Activated naive CD4-positive, alpha-beta T cell treated with anti-CD3 and anti-CD28 coated beads, Interleukin-2, amount 50 U/mL, for 16 hours (primary cell): Measurements from ENCODE around the gene WBP2NL.
"Not testable (repeated sequence)": the region's sequence is repeated elsewhere in the genome, so short reads cannot be mapped to it uniquely, and the experiment has no call there.

Experiments used
- DNase-seq: peaks from one replicate; pipeline ENCODE4 v3.0.0-alpha.2; 2020

WBP2NL gene, protein sequence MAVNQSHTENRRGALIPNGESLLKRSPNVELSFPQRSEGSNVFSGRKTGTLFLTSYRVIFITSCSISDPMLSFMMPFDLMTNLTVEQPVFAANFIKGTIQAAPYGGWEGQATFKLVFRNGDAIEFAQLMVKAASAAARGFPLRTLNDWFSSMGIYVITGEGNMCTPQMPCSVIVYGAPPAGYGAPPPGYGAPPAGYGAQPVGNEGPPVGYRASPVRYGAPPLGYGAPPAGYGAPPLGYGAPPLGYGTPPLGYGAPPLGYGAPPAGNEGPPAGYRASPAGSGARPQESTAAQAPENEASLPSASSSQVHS

DNA sequence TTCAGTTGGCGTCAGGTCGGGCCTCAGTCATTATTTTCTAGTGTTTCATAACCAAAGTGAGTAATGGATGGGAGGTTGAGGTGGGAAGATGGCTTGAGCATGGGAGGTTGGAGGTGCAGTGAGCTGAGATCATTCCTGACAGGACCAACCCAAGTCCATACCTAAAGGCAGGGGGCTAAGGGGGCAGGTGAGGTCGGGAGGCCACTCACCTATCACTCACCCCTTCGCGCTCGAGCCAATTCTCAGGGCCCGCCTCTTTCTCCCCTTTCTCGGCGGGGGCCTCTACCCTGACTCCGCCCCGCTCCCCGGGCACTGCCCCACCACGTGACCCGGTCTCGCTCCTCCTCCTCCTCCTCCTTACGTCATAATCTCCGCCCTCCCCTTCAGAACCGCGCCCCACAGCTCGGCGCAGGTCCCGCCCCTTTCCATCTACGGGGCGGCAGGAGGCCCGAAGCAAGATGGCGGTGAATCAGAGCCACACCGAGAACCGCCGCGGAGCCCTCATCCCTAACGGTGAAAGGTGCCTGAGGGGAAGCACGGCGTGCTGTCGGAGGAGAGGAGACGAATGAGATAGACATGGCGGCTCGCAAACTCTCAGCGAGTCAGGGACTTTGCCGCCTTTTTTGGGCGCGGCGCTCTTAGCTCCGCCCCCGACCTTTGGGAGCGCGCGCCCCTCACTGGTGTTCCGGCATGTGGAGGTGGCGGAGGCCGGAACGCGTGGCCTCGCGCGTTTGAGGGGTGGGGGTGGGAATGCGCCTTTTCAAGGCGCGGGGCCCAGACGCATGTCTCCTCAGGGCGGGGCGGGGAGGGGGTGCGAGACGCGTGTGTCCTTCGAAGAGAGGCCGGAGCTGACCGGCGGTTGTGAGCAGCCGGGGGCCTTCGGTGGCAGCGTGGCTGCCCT is at the start of gene WBP2NL:
Gene WBP2NL (plus strand): TSS at position 428 of the 901 bp plus-strand sequence. CDS start 31 bp downstream, at position 459.
- peak; percentile 84 for DNase-seq

DNA sequence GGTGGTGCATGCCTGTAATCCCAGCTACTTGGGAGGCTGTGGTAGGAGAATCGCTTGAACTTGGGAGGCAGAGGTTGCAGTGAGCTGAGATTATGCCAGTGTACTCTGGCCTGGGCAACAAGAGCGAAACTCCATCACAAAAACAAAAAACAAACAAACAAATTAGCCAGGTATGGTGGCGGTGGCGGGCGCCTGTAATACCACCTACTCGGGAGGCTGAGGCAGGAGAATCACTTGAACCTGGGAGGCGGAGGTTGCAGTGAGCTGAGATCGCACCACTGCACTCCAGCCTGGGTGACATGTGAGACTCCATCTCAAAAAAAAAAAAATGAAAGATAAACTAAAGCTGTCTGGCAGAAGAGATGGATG is 49.7 kb upstream of the WBP2NL start:
- DNase-seq: not testable (repeated sequence)

DNA sequence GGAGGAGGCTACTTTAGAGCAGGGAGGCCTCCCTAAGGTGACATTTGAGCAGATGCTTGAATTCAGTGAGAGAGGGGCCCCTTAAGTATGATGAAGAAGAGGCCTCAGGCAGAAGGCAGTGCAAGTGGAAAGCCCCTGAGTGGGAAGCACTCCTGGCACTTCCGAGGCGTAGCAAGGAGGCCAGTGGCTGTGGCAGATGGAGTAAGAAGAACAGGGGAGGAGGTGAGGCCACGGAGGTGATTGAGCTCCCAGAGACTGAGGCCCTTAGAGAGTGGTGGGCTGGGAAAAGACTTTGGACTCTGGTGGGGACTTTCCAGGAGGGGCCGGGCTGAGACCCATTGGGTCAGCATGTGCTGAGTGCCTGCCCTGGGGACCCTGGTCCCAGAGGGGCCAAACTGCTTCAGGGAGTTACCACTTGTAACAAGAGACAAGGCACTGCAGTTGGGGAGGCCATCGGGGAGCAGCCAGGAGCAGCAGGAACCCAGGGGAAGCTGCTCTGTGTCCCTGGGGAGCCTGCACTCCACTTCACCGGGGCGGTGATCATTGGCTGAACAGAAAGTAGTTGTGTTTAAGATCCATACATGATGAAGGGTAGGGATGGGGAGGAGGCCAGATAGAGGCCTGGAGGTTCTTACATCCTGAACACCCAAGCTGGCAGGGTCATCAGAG is 49.2 kb upstream of the WBP2NL start:
- no peak for DNase-seq

DNA sequence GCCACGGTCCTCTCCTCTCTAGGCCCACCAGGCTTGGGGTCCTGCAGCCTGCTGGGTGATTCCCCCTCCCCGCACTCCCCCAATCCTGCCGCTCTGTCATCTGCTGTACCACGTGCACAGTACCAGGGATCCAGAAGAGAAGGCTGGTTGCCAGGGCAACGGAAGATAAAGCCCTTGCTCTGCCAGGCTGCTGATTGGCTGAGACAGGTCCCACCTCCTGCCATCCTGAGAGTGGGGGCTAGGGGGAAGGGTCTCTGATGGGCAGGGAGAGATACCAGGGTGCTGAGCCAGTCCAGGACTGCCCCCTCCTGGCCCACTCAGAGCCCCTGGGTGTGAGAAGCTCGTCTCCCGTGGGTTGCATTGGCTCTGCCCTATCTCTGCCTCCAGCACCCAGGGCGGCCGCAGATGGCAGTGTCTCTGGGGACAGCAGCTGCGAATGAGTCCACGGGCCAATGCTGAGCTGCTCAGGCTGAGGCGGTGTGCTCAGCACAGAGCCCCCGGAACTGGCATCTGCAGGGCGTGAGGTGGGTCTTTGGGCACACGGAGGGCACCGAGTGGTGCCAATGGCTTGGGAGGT is 46.6 kb upstream of the WBP2NL start, which contains the start of gene SMIM45:
Gene SMIM45 (plus strand): TSS at position 253 of the 577 bp plus-strand sequence.
- no peak for DNase-seq

DNA sequence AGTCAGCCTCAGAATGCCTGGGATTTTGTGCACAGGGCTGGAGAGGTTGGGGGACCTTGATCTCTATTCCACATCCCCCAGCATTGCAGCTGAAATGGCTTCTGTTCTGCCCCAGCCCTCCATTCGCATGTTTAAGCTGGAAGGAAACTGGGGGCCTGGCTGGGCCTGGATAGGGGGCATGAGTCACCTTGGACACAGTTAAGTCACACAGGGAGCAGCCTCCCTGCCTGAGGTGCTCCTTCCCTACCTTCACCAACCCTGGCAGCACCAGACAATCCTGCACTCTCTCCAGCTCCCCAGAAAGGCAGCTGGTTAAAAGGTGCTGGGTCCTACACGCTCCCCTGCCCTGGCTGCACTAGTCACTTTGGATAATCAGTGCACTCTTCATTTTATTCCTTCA is 45.9 kb upstream of the WBP2NL start:
- DNase-seq: no peak

DNA sequence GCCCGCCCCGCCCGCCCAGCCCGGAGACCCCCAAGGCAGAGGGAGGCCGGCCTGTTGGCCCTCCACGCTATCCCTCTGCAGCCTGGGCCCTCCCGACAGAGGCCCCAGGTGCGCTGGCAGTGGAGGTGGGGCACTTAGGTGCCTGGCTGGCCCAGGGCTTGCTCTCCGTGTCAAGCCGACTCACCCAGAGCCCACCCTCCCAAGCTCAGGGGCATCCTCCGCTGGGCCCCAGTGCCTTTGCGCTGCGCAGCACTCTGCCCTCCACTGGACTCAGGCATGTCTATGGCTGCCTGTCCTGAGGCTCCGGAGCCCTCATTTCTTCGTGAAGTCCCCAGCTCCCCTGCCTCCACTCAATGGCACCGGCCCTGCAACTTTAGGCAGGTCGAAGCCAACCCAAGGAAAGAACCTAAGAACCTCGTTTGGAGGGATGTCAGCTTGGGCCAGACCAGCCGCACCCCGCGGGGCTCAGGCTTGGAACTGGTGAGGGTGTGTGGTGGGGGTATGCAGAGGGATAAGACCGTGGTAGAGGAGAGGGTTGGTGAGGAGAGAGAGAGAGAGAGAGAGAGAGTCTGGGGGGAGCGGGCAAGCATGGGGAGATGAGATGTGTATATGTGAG is 40.5 kb upstream of the WBP2NL start:
- no peak for DNase-seq

DNA sequence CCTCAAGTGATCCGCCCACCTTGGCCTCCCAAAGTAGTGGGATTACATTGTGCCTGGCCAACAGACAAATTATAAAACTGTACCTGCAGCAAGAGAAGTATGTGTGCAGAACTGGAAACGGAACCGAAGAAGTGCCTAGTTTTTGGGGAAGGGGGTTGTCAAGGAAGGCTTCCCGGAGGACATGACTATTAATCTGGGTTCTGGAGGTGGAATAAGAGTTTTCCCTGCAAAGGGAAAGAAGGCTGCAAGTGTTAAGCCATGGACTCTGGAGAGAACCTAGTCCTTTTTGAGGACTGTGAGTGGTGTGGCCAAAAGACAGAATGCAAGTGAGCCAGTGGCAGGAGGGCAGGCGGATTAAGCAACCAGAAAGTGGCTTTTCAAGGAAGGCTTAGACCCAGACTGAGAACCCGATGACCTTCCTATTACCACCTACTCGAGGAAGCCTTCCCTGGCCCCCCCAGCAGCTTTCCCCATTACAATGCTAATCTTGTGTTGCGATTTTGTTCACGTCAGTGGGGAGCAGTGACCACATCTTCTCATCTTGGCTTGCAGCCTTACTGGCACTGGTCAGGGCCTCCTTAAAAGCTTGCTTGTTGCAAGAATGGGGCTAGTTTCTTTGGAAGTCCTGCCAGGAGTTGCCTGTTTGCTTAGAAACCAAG is 35.0 kb upstream of the WBP2NL start:
- no peak for DNase-seq

DNA sequence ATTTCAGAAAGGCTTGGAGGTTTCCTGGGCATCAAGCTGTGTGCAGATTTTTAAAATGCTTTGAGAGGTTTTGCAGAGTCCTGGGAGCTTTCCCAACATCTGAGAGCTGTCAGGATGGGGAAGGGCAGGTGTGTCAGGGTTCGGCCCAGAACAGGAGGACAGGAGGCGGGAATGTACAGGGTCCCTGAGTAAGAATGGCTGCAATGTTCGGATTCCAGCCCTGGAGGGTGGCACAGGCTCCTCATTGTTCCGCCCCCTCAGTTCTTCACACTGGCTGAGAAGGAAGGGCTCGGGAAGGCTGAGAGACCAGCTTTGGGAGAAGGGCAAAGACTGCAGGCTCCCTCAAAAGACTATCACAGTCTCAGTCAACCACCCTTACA is 34.5 kb upstream of the WBP2NL start:
- DNase-seq: no peak

DNA sequence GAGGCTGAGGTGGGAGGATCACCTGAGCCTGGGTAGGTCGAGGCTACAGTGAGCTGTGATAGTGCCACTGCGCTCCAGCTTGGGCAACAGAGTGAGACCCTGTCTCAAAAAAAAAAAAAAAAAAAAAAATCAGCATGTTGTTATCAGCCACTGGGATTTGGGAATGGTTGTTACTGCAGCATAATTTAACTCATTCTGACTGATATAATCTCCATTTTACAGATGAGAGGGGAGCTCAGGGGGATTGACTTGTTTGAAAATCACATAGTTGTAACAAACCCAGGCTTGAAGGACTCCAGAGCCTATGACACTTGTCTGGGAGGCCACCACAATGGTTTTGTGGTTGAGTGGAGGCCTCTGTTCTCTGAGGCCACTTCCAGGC is 32.4 kb upstream of the WBP2NL start:
- no peak for DNase-seq

DNA sequence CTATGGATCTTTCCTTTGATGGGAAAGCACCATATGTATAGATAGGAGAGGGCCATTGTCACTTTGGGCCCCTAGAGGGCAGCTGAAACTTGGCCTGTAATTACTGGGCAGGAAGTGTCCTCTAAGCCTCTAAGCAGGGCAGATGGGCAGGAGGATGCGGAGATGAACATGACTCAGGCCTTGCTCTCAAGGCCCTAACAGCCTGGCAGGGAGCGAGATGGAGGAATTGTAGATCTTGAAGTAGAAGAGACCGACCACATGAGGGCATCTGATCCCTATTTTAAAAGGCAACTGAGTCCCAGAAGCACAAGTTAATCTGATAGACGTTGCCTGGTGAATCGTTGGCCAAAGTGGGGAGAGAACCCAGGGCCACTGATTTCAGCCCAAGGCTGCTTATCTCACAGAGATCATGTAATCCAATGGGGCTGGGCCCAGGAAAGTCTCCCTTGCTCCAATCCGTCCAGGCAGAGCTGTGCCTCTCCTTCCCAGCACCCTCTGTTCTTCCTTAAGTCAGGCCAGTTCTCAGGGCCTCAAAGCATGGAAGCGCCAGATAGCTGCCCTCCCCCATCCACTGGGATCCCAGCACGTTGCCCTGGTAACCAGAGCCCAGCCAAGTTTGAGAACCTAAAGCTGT is 31.9 kb upstream of the WBP2NL start:
- DNase-seq: peak; percentile 35

DNA sequence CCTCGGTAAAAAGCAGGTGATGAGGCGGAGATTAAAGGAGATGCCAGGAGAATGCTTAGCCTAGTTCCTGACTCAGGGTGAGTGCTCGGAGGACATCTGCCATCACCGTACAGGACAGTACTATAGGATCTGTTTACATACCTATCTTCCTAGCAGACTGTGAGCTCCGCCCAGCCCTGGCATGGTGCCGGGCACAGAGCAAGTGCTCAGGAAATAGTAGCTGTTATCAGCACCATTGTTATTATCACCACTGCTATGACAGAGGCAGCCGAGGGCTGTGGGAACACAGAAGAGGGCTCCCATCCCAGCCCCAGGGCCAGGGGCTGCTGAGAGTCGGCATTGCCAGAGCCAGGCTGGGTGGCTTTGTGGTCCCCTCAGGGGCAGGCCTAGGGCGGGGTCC is 30.0 kb upstream of the WBP2NL start:
- DNase-seq: no peak

DNA sequence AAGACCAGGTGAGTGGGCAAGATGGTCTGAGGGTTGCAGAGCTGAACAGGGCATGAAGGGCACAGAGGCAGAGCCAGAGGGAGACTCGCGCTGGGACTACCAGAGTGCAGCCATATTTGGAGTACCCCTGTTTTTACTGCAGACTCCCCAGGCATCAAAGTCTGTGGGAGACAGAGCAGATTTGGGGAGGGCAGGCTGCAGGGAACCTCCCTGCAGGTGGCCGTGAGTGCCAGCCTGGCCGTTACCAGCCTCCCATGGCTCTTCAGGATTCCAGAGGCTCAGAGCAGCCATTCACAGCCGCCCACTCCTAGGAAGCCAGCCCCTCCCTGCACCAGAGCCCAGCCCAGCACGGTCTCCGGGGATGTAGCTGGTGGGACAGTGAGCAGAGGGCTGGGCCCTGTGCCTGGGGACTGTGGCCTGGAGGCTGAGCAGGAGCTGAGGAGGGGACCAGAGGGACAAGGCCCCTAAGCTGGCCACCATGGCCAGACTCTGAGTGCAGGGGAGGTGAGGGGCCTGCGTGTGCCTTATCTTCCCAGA is 29.4 kb upstream of the WBP2NL start, which contains the start of gene SEPTIN3:
Gene SEPTIN3 (plus strand): TSS at position 334 of the 537 bp plus-strand sequence. CDS start 2,050 bp downstream, outside the sequence.
- DNase-seq: no peak

DNA sequence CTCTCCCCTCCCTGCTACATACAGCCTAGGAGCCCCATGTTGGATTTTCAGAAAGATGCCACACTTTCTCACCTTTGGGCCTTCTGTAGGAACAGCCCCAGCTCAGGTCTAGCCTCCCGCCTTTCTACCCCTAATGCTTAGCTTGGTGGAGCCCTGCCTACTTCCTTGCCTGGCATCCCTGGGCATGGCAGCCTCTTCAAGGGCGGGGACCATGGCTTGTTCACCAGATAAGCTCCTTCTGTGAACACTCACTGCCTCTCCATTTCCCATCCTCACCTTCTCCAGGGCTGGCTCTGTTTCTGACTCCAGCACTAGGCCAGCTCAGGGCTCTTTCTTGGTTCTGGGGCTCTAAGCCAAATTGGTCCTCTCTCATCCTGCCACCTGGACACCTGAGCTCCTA is 28.0 kb upstream of the WBP2NL start:
- DNase-seq: no peak

DNA sequence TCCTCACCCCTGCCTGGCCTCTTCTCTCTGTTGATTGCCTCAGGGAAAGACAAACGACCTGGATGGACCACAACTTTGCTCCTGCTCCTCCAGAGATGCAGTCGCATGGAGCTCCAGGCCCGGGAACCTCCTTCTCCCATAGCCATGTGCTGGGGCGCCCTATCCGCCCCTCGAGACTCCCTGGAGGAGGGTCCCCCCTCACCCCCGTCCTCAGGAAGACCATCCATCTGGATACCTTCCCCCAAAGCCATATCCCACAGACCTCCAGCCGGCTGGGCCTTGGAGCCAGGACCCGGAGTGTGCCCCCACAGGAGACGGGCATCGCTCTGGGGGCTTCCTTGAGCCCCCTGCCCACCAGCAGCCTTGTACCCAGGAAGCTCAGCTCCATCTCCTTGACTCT is 27.2 kb upstream of the WBP2NL start:
- DNase-seq: no peak

DNA sequence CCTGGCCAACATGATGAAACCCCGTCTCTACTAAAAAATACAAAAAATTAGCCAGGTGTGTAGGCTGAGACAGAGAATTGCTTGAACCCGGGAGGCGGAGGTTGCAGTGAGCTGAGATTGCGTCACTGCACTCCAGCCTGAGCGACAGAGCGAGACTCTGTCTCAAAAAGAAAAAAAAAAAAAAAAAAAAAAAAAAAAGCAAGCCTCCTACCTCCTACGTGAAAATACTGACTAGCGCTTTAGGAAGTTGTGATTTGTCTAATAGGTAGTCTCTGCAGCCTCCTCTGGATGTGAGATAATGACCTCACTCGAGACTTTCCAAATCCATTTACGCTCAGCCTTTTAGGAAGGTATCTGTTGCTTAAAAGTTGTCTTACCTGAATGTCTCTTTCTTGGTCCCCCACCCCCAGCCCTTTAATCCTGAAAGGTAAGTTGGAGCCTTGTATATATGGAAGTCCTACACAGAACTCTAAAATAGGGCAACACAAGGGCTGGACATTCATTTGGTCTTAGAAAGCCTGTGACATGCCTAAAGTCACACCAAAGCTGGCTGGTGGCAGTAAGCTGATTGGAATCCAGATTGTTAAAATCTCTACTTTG is 23.8 kb upstream of the WBP2NL start:
- no peak for DNase-seq

DNA sequence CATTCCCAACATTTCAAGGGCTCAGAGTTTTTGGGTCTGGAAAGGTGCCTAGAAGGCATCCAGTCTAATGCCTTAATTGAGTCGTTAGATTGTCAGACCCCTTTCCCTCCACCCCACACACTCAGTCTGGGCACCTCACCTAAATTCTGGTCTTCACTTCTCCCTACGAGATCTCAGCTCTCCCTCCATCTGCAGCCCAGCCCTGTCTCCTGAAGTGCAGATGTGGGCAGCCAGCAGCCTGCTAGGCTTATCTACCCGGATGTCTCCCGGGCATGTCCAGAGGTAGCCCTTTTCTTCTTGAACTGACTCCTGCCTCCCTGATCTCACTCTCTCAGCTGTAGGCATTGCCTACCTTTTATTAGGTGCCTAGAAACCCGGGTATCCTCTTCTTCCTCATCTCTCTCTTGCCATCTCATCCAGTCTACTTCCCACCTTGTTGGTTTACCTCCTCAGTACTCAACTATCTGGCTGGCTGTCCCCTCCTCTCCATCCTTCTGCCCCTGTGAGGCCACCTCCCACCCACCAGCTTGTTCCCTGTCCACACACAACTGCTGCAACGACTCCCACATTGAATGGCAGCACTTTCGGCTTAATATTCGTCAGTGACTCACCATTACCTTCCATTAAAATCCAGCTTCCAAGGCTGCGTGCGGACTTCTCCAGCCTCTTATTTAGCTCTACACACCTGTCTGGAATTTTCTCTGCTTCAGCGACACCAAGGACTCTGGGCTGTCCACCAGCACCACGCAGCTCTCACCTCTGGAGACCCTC is 23.1 kb upstream of the WBP2NL start:
- DNase-seq: no peak

DNA sequence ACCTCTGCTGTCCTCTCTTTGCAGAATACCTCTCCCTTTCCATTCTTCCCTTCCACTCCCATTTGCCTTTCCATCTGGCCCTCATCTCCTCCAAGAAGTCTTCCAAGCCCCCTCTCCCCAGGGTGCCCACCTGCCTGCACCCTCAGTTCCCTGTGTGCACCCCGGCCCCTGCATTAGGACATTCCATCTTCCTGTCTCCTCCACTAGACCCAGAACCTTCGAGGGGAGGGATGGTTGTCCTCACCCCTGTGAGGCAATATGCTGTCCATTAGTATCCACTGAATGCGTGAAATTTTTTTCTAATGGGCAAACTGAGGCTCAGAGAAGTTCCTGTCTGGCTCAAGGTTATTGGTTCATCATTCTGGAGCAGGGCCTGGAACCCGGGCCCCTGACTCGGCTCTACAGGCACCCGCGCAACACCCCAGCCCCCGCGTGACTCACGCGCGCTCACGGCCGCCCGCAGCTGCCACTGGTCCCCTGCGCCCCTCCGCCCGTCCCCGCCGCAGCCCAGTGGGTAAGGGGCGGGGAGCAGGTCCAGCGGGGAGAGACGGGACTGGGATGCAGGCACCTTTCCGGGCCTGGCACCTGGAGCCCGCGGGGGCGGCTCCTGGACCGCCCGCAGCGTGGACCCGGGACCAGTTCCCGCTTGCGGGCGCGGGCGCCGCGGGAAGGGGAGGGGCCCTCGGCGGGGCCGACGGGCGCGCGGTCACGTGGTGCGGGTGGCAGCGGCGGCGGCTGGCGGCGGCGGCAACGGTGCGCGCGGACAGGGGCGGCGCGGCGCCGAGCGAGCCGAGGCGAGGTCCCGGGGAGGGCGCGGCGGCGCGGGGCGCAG is 22.3 kb upstream of the WBP2NL start:
- DNase-seq: peak; percentile 57

DNA sequence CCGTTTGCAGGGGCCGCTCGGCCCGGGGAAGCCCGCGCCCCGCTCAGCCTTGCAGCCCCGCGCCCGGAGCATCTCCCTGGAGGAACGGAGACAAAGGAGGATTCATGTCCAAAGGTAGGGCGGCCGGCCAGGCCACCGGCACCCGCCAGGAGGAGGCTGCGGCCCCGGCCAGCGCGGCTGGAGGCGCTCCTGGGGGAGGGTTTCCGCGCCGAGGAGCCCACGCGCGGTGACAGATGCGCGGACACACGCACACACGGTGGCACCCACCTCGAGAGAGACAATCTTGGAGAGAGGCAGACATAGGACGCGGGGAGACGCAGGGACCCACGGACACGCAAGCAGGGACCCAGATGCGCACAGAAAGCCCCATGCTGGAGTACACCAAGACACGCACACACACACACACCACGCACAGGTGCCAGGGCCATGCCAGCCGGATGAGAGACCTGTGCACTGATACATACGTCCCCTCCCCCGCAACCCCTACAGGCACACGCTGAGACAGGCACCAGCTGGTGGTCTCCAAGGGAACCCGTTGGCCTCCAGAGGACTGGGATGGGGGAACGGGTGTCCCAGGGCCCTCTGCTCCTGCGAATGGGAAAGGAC is 21.5 kb upstream of the WBP2NL start:
- peak; percentile 19 for DNase-seq

DNA sequence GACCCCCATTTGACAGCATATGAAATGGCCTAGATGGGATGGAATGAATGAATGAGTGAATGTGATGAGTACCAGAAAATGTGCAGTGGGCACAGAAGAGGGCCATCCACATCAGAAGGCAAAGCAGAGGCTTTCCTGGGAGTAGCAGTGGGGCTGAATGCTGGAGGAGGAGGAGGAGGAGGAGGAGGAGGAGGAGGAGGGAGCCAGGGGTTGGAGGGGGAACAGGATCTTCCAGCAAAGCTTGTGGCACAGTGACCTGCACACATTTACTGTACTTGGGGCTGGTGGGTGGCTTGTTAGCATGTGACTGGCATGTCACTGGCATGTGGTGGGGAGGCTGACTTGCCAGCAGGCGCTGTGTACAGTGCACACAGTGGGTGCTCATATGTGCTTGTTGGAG is 19.9 kb upstream of the WBP2NL start:
- no peak for DNase-seq
